HepG2 (cell line): ENCODE measurements around the gene ZNF629. TPM values are rescaled to one million over a fixed set of nuclear protein-coding genes. Genes with fewer than 3 reads are reported as not detected.

Experiments
- CEBPB ChIP-seq: IDR thresholded peaks from 2 replicates; pipeline ENCODE4 v1.6.1; 2011; ENCODE audit warnings: low read depth, low read length, improper control_type of control experiment, borderline replicate concordance
- CHD4 ChIP-seq: fragments of 200-600 bp; sonication (generic); IDR thresholded peaks from 2 replicates; pipeline ENCODE4 v1.7.0; 2017; ENCODE audit warnings: mild to moderate bottlenecking, low read length, borderline replicate concordance
- ELK4 ChIP-seq: sonication (generic); formaldehyde crosslinking; IDR thresholded peaks from 2 replicates; pipeline ENCODE4 v1.9.0; 2021; ENCODE audit warnings: missing genetic modification reagents, borderline replicate concordance
- FLYWCH1 ChIP-seq: sonication (generic); formaldehyde crosslinking; IDR thresholded peaks from 2 replicates; pipeline ENCODE4 v1.8.1; 2023; ENCODE audit warnings: mild to moderate bottlenecking, missing genetic modification reagents
- FOXK1 ChIP-seq: sonication (generic); formaldehyde crosslinking; IDR thresholded peaks from 2 replicates; pipeline ENCODE4 v1.4.0; 2020; ENCODE audit warnings: low read depth, missing genetic modification reagents, borderline replicate concordance
- HDAC6 ChIP-seq: fragments of 200-600 bp; sonication (generic); IDR thresholded peaks from 2 replicates; pipeline ENCODE4 v1.7.0; 2017; ENCODE audit warnings: mild to moderate bottlenecking, antibody characterized with exemption, low read length, low read depth
- HNF4A ChIP-seq: sonication (generic); formaldehyde crosslinking; IDR thresholded peaks from 2 replicates; pipeline ENCODE4 v1.4.0; 2020; ENCODE audit warnings: missing genetic modification reagents
- MAFK ChIP-seq, 2 experiments: IDR thresholded peaks in 1 of 2; conservative IDR thresholded peaks in 1 of 2; 2 replicates each; pipeline ENCODE4 v1.6.1; 2011; ENCODE audit warnings: improper control_type of control experiment in 2 of 2, low read length in 2 of 2
- NFE2L2 ChIP-seq: fragments of 150-350 bp; IDR thresholded peaks from 2 replicates; pipeline ENCODE4 v1.6.1; 2014; ENCODE audit warnings: low read length
- PITX1 ChIP-seq: sonication (generic); formaldehyde crosslinking; IDR thresholded peaks from 2 replicates; pipeline ENCODE4 v1.5.1; 2020; ENCODE audit warnings: mild to moderate bottlenecking, missing genetic modification reagents
- RAD21 ChIP-seq: fragments of 450-650 bp; formaldehyde crosslinking; IDR thresholded peaks from 2 replicates; pipeline ENCODE4 v1.5.0; 2020; ENCODE audit warnings: mild to moderate bottlenecking
- RXRB ChIP-seq: IDR thresholded peaks from 2 replicates; pipeline ENCODE4 v1.6.1; 2016; ENCODE audit warnings: borderline replicate concordance, missing genetic modification reagents, missing compliant biosample characterization
- SRF ChIP-seq: IDR thresholded peaks from 2 replicates; pipeline ENCODE4 v1.6.1; 2011; ENCODE audit warnings: mild to moderate bottlenecking, low read depth, low read length, moderate library complexity
- TEAD2 ChIP-seq: sonication (generic); formaldehyde crosslinking; IDR thresholded peaks from 2 replicates; pipeline ENCODE4 v1.9.0; 2021; ENCODE audit warnings: missing genetic modification reagents
- TFDP2 ChIP-seq: sonication (generic); formaldehyde crosslinking; IDR thresholded peaks from 2 replicates; pipeline ENCODE4 v1.4.0; 2020; ENCODE audit warnings: missing genetic modification reagents
- ZC3H4 ChIP-seq: sonication (generic); formaldehyde crosslinking; IDR thresholded peaks from 2 replicates; pipeline ENCODE4 v1.4.0; 2020; ENCODE audit warnings: missing genetic modification reagents, borderline replicate concordance
- ZNF138 ChIP-seq: sonication (generic); formaldehyde crosslinking; IDR thresholded peaks from 2 replicates; pipeline ENCODE4 v1.5.0; 2020; ENCODE audit warnings: mild to moderate bottlenecking, low read depth, missing genetic modification reagents
- ZNF512B ChIP-seq: sonication (generic); formaldehyde crosslinking; IDR thresholded peaks from 2 replicates; pipeline ENCODE4 v1.5.1; 2020; ENCODE audit warnings: missing genetic modification reagents, mild to moderate bottlenecking, borderline replicate concordance
- ZNF572 ChIP-seq: sonication (generic); formaldehyde crosslinking; IDR thresholded peaks from 2 replicates; pipeline ENCODE4 v1.5.1; 2020; ENCODE audit warnings: mild to moderate bottlenecking, missing genetic modification reagents
- ZNF704 ChIP-seq: sonication (generic); formaldehyde crosslinking; IDR thresholded peaks from 2 replicates; pipeline ENCODE4 v1.8.1; 2023; ENCODE audit warnings: mild to moderate bottlenecking, inconsistent platforms, moderate library complexity, missing genetic modification reagents, borderline replicate concordance
- ZSCAN31 ChIP-seq: sonication (generic); formaldehyde crosslinking; IDR thresholded peaks from 2 replicates; pipeline ENCODE4 v1.5.0; 2020; ENCODE audit warnings: low read depth, mild to moderate bottlenecking, missing genetic modification reagents
- polyA plus RNA-seq, 8 experiments: library from polyadenylated mRNA; depleted of rRNA in 3 of 8; stranded (reverse) in 7 of 8; unstranded in 1 of 8; fragments of >200 nt; fragmentation: Illumina TruSeq in 4 of 8; extraction: Trizol in 4 of 8; gene quantifications; 2 replicates each; pipeline versions ENCODE4 v1.2.1 to v1.2.3, GENCODE V29; 2011 to 2016; ENCODE audit warnings: low read depth in 4 of 8, missing spikeins in 1 of 8, mixed read lengths in 1 of 8; ENCODE audit not compliant: insufficient read depth in 1 of 8
- total RNA-seq, 5 experiments: library from RNA; depleted of rRNA; stranded (reverse); fragments of >200 nt; fragmentation: Illumina TruSeq; extraction: Trizol; gene quantifications; 2 replicates each; pipeline ENCODE4 v1.2.3, GENCODE V29; 2016; ENCODE audit warnings: low read depth in 1 of 5

Gene ZNF629
- total and polyA plus RNA-seq, 2 of the 13 experiments (the other 11 are each of a cell fraction or from before 2014, with no cell fraction given) = 6.1 to 16.5 TPM

GRCh38 chr16:30747799-30748633 lies 39.0 kb downstream of the ZNF629 start, which contains the start of gene PHKG2 (continued):
- TF ChIP-seq RXRB (CRISPR knock-in tag) = peak; percentile 29; the same call in 1 of the 2 replicates
- peak; percentile 21; the same call in 1 of the 2 replicates for TF ChIP-seq HNF4A (CRISPR knock-in tag)
- TF ChIP-seq TFDP2 (CRISPR knock-in tag) = peak; percentile 89
- no peak for TF ChIP-seq HDAC6
- TF ChIP-seq SRF = peak; percentile 47; the same call in 1 of the 2 replicates
- TF ChIP-seq ELK4 (CRISPR knock-in tag) = no peak
- no peak for TF ChIP-seq TEAD2 (CRISPR knock-in tag)
- TF ChIP-seq FLYWCH1 (CRISPR knock-in tag) = no peak
- 0 out of 4 replicates have a peak, but pooled peaks of 1 of the 2 experiments have one; percentile 1 for TF ChIP-seq MAFK (conservative IDR thresholded peaks at IDR 0.05 in 1 of 2, IDR thresholded peaks at IDR 0.05 in 1 of 2; ENCODE audit: low read length in 2 of 2)
- TF ChIP-seq ZC3H4 = no peak
- peak; percentile 89 for TF ChIP-seq ZSCAN31 (CRISPR knock-in tag)
- no peak for TF ChIP-seq NFE2L2
- peak; percentile 22; the same call in 1 of the 2 replicates for TF ChIP-seq RAD21 (CRISPR knock-in tag)
- TF ChIP-seq CHD4 = 0 out of 2 replicates have a peak, but pooled peaks have one; percentile 30
- TF ChIP-seq ZNF704 = peak; percentile 41; the same call in 1 of the 2 replicates
- no peak for TF ChIP-seq CEBPB
- TF ChIP-seq ZNF572 (CRISPR knock-in tag) = no peak
- TF ChIP-seq PITX1 = peak; percentile 89
- TF ChIP-seq ZNF138 (CRISPR knock-in tag) = peak; percentile 79; the same call in 1 of the 2 replicates
- TF ChIP-seq FOXK1 (CRISPR knock-in tag) = peak; percentile 85; the same call in 1 of the 2 replicates
- TF ChIP-seq ZNF512B (CRISPR knock-in tag) = no peak
